Glutamatergic neuron (in vitro differentiated cells): ENCODE results near the gene NDUFA1. TPM values are rescaled to one million over a fixed set of nuclear protein-coding genes. Genes with fewer than 3 reads are reported as not detected.
"Not testable (repeated sequence)": the region's sequence is repeated elsewhere in the genome, so short reads cannot be mapped to it uniquely, and the experiment has no call there.

Source experiments
- DNase-seq: peaks from one replicate; pipeline ENCODE4 v3.0.0; 2022
- H3K27ac Mint-ChIP-seq: one replicate; pipeline ENCODE4 v1.8.0; 2020; ENCODE audit warnings: mild to moderate bottlenecking, mixed read lengths, inconsistent platforms; ENCODE audit not compliant: unreplicated experiment
- H3K27me3 Mint-ChIP-seq: one replicate; pipeline ENCODE4 v1.8.0; 2020; ENCODE audit warnings: mild to moderate bottlenecking, moderate library complexity, mixed read lengths, inconsistent platforms; ENCODE audit not compliant: unreplicated experiment
- H3K36me3 Mint-ChIP-seq: one replicate; pipeline ENCODE4 v1.8.0; 2020; ENCODE audit warnings: mild to moderate bottlenecking, mixed read lengths, inconsistent platforms; ENCODE audit not compliant: unreplicated experiment
- H3K4me1 Mint-ChIP-seq: one replicate; pipeline ENCODE4 v1.8.0; 2020; ENCODE audit warnings: mild to moderate bottlenecking, low read depth, mixed read lengths, inconsistent platforms; ENCODE audit not compliant: unreplicated experiment
- H3K4me3 Mint-ChIP-seq: one replicate; pipeline ENCODE4 v1.8.0; 2020; ENCODE audit warnings: mild to moderate bottlenecking, mixed read lengths, inconsistent platforms; ENCODE audit not compliant: unreplicated experiment
- H3K9me3 Mint-ChIP-seq: one replicate; pipeline ENCODE4 v1.8.0; 2020; ENCODE audit warnings: mild to moderate bottlenecking, moderate library complexity, mixed read lengths, inconsistent platforms; ENCODE audit not compliant: unreplicated experiment
- total RNA-seq: library from RNA; stranded (reverse); fragmentation: NEBNext Ultra II Directional; extraction: Animal tissue kit (Norgen Biotek cat#: 25700); gene quantifications from one replicate; pipeline ENCODE4 v1.2.1, GENCODE V29; 2021; ENCODE audit not compliant: unreplicated experiment
- TF ChIP-seq, protein P1 (sequence below): fragments of 200-600 bp; sonication (generic); IDR thresholded peaks from one replicate; pipeline ENCODE4 v1.5.0; 2021; ENCODE audit not compliant: partially characterized antibody, unreplicated experiment

The NDUFA1 gene
- total RNA-seq, 1 donor from 2014 or later = 61.6 TPM

DNA sequence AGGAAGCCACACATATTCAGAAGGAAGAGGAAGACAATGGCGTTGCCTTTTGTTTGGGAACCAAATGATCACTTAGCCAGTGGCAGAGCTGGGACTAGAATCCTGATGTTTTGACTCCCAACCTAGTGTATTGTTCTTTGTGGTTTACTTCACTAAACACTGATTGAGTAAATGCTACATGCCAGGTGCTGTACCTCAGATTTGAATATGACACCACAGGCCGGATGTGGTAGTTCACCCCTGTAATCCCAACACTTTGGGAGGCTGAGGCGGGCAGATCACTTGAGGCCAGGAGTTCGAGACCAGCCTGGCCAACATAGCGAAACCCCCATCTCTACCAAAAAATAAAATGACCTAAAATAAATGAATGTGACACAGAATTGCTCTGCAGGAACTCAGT lies 8.4 kb downstream of the NDUFA1 start:
- TF ChIP-seq, protein P1, sequence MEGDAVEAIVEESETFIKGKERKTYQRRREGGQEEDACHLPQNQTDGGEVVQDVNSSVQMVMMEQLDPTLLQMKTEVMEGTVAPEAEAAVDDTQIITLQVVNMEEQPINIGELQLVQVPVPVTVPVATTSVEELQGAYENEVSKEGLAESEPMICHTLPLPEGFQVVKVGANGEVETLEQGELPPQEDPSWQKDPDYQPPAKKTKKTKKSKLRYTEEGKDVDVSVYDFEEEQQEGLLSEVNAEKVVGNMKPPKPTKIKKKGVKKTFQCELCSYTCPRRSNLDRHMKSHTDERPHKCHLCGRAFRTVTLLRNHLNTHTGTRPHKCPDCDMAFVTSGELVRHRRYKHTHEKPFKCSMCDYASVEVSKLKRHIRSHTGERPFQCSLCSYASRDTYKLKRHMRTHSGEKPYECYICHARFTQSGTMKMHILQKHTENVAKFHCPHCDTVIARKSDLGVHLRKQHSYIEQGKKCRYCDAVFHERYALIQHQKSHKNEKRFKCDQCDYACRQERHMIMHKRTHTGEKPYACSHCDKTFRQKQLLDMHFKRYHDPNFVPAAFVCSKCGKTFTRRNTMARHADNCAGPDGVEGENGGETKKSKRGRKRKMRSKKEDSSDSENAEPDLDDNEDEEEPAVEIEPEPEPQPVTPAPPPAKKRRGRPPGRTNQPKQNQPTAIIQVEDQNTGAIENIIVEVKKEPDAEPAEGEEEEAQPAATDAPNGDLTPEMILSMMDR = no peak
- H3K9me3 Mint-ChIP-seq = peaks cover 3% of the 10 kb centered on the region
- DNase-seq = no peak
- H3K27ac Mint-ChIP-seq = no peak overlapping the region
- H3K27me3 Mint-ChIP-seq = no peaks in the 10 kb centered on the region
- no peaks in the 10 kb centered on the region for H3K36me3 Mint-ChIP-seq
- no peaks in the 10 kb centered on the region for H3K4me1 Mint-ChIP-seq
- H3K4me3 Mint-ChIP-seq = no peak overlapping the region

DNA sequence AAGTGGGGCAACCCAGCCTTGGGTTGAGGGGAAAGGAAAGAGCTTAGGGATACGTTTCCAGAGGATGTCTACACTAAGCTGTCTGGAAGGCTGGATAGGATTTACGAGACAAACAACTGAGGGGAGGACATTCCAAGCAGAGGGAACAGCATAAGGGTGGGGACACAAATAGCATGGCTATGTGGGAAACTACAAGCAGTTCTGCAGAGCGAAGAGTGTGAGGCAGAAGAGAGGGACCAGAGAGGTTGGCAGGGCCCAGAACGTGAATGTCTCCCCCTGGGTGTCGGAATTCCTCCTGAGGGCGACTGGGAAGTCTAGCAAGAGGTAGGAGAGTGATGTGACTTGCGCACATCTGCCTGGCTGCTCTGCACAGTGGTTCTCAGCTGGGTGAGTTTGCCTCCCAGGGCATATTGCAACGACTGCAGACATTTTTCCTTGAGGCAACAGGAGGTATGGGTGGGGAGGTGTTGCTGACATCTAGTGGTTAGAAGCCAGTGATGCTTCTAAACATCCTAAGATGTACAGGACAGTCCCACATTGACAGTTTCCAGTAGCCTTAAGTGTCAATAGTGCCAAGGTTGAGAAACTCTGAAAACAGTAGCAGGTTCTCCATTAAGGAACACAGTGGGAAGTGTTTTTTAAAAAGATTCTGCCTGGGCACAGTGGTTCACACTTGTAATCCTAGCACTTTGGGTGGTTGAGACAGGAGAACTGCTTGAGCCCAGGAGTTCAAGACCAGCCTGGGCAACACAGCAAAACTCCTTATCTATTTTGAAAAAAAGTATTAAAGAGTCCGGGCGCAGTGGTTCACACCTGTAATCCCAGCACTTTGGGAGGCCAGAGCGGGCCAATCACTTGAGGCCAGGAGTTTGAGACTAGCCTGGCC lies 9.2 kb downstream of the NDUFA1 start:
- Mint-ChIP-seq H3K36me3 (no peaks in the 10 kb centered on the region), H3K9me3 (peaks cover 3% of the 10 kb centered on the region), H3K4me3 (no peak overlapping the region), H3K4me1 (no peaks in the 10 kb centered on the region), H3K27ac (peak overlapping the region; percentile 62), H3K27me3 (no peaks in the 10 kb centered on the region)
- peak; percentile 18 for DNase-seq
- TF ChIP-seq, protein P1 = peak; percentile 34

DNA sequence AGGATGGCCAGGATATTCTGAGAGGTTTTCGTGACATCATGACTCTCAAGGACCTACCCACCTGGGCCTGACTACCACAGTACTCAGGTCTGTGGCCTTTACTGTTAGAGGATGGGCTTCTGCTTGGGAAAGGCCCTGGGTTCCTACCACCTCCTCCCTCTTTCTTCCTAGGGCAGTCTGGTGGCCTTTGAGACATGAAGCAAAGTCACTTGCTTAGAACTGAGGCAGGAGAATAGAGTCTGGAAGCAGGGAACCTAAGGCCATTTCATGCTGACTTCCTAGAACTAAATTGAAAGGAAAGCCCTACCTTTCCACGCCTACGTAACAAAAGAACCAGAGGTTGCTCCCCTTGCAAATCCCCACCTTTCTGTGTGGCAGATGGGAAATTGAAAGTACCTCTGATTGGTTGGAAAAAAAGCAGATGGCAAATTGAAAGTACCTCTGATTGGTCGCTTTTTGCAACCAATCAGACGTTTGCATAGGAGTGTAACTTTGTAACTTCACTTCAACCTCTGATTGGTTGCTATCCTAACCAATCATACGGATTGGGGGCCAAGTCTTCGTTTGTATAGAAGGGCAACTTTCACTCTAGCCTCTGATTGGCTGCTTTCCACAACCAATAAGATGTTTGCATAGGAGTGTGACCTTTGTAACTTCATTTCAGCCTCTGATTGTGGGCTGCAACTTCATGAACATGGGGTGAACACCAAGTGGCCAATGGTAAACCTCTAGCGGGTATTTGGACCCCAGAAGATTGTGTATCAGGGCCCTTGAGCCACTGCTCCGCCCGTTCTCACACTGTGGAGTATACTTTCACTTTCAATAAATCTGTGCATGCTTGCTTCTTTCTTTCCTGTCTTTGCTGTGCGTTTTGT lies 14.2 kb downstream of the NDUFA1 start:
- Mint-ChIP-seq H3K9me3 (no peaks in the 10 kb centered on the region), H3K4me3 (no peak overlapping the region), H3K27me3 (no peaks in the 10 kb centered on the region), H3K4me1 (no peaks in the 10 kb centered on the region), H3K27ac (no peak overlapping the region), H3K36me3 (no peaks in the 10 kb centered on the region)
- DNase-seq = no peak
- TF ChIP-seq, protein P1 = no peak

DNA sequence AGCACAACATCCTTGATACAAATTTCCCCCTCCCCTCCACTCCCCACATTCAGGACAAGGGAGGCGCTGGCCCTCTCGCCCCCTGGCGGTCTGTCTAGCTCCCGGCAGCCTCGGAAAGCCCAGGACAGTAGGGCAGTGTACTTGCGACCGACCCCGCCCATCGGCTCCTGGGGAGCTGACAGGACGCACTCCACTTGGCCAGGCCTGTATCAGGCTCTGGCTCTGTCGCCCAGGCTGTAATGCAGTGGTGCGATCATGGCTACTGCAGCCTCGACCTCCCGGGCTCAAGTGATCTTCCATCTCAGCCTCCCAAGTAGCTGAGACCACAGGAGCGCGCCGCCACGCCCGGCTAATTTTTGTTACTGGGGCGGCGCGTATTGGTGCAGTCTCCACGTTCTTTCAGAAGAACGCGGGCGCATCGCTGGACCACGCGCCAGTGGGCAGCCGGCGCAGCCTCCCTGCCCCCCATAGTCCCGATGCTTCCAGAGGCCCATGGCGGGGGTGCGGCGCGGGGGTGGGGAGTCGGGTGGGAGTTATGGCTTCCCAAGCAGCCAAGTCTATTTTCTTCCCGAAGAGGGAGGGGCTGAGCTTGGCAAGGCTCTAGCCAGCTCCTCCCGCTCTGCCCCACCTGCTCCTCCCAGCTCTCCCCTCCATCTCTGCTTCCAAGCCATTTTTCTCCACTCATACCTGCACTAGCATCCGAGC lies 16.2 kb downstream of the NDUFA1 start:
- no peaks in the 10 kb centered on the region for H3K4me1 Mint-ChIP-seq
- H3K27ac Mint-ChIP-seq = no peak overlapping the region
- peak; percentile 81 for DNase-seq
- TF ChIP-seq, protein P1 = peak; percentile 63
- H3K9me3 Mint-ChIP-seq = no peaks in the 10 kb centered on the region
- peak overlapping the region; percentile 70 for H3K4me3 Mint-ChIP-seq
- no peaks in the 10 kb centered on the region for H3K36me3 Mint-ChIP-seq
- peaks cover 3% of the 10 kb centered on the region for H3K27me3 Mint-ChIP-seq

DNA sequence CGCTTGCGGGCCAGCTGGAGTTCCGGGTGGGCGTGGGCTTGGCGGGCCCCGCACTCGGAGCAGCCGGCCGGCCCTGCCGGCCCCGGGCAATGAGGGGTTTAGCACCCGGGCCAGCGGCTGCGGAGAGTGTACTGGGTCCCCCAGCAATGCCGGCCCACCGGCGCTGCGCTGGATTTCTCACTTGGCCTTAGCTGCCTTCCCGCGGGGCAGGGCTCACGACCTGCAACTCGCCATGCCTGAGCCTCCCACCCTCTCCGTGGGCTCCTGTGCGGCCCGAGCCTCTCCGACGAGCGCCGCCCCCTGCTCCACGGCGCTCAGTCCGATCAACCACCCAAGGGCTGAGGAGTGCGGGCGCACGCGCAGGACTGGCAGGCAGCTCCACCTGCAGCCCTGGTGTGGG lies 19.0 kb downstream of the NDUFA1 start:
- not testable (repeated sequence) for H3K4me1 Mint-ChIP-seq, DNase-seq, H3K36me3 Mint-ChIP-seq, H3K27ac Mint-ChIP-seq, H3K9me3 Mint-ChIP-seq, H3K27me3 Mint-ChIP-seq, H3K4me3 Mint-ChIP-seq

DNA sequence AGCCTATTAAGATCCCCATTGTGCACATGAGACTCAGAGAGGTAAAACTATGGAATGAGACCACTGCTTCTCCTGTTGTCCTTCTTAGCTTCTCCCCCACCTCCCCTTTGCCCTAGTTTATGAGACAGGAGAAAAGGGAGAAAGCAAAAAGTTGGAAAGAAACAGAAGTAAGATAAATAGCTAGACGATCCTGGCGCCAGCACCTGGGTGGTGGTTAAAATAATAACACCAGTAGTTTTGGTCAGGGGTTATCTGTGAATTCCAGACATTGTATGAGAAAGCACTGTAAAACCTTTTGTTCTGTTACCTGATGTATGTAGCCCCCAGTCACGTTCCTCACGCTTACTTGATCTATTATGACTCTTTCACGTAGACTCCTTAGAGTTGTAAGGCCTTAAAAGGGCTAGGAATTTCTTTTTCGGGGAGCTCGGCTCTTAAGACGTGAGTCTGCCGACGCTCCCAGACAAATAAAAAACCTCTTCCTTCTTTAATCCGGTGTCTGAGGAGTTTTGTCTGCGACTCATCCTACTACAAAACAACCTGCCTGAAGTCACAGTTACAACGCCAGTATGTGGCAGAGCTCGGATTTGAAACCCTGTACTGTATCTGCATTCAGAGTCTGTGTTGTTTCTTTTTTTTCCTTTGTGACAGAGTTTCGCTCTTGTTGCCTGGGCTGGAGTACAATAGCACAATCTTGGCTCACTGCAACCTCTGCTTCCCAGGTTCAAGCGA lies 20.5 kb downstream of the NDUFA1 start:
- H3K27ac Mint-ChIP-seq, H3K36me3 Mint-ChIP-seq, H3K27me3 Mint-ChIP-seq, DNase-seq, H3K4me3 Mint-ChIP-seq, H3K4me1 Mint-ChIP-seq, H3K9me3 Mint-ChIP-seq: not testable (repeated sequence)
